HepG2 (cell line): ENCODE data around the gene CTSW. TPM values are rescaled to one million over a fixed set of nuclear protein-coding genes. Genes with fewer than 3 reads are reported as not detected.

Experiments used
- FOXC1 ChIP-seq: sonication (generic); formaldehyde crosslinking; IDR thresholded peaks from 2 replicates; pipeline ENCODE4 v1.8.0; 2022; ENCODE audit warnings: mild to moderate bottlenecking, missing genetic modification reagents, borderline replicate concordance
- FOXM1 ChIP-seq: sonication (generic); formaldehyde crosslinking; IDR thresholded peaks from 2 replicates; pipeline ENCODE4 v1.5.0; 2020; ENCODE audit warnings: missing genetic modification reagents
- ISL2 ChIP-seq: sonication (generic); formaldehyde crosslinking; IDR thresholded peaks from 2 replicates; pipeline ENCODE4 v1.5.0; 2020; ENCODE audit warnings: missing genetic modification reagents
- KAT7 ChIP-seq: IDR thresholded peaks from 2 replicates; pipeline ENCODE4 v1.6.1; 2018; ENCODE audit warnings: borderline replicate concordance, missing compliant biosample characterization
- NRL ChIP-seq: sonication (generic); formaldehyde crosslinking; IDR thresholded peaks from 2 replicates; pipeline ENCODE4 v1.5.0; 2020; ENCODE audit warnings: missing genetic modification reagents, mild to moderate bottlenecking, moderate library complexity, borderline replicate concordance
- PAF1 ChIP-seq: IDR thresholded peaks from 2 replicates; pipeline ENCODE4 v1.6.1; 2016; ENCODE audit warnings: missing genetic modification reagents, missing compliant biosample characterization
- SOX6 ChIP-seq, 2 experiments: fragments of 450-650 bp in 1 of 2; sonication (generic) in 1 of 2; formaldehyde crosslinking in 1 of 2; IDR thresholded peaks; 2 replicates each; pipeline versions ENCODE4 v1.4.0 to v1.6.1; 2017 to 2020; ENCODE audit warnings: antibody characterized with exemption in 1 of 2, mild to moderate bottlenecking in 1 of 2, missing genetic modification reagents in 1 of 2
- TARDBP ChIP-seq: sonication (generic); formaldehyde crosslinking; IDR thresholded peaks from 2 replicates; pipeline ENCODE4 v1.8.0; 2022; ENCODE audit warnings: mild to moderate bottlenecking, missing genetic modification reagents
- ZFP41 ChIP-seq: sonication (generic); formaldehyde crosslinking; IDR thresholded peaks from 2 replicates; pipeline ENCODE4 v1.4.0; 2020; ENCODE audit warnings: mild to moderate bottlenecking, missing genetic modification reagents, borderline replicate concordance
- ZNF562 ChIP-seq: sonication (generic); formaldehyde crosslinking; IDR thresholded peaks from 2 replicates; pipeline ENCODE4 v1.8.0; 2022; ENCODE audit warnings: missing genetic modification reagents, borderline replicate concordance
- ZNF780A ChIP-seq: sonication (generic); formaldehyde crosslinking; IDR thresholded peaks from 2 replicates; pipeline ENCODE4 v1.8.0; 2022; ENCODE audit warnings: mild to moderate bottlenecking, missing genetic modification reagents, moderate library complexity
- ZNF878 ChIP-seq: sonication (generic); formaldehyde crosslinking; IDR thresholded peaks from 2 replicates; pipeline ENCODE4 v1.8.1; 2023; ENCODE audit warnings: mild to moderate bottlenecking, missing genetic modification reagents, moderate library complexity
- polyA plus RNA-seq, 8 experiments: library from polyadenylated mRNA; depleted of rRNA in 3 of 8; stranded (reverse) in 7 of 8; unstranded in 1 of 8; fragments of >200 nt; fragmentation: Illumina TruSeq in 4 of 8; extraction: Trizol in 4 of 8; gene quantifications; 2 replicates each; pipeline versions ENCODE4 v1.2.1 to v1.2.3, GENCODE V29; 2011 to 2016; ENCODE audit warnings: low read depth in 4 of 8, missing spikeins in 1 of 8, mixed read lengths in 1 of 8; ENCODE audit not compliant: insufficient read depth in 1 of 8
- total RNA-seq, 5 experiments: library from RNA; depleted of rRNA; stranded (reverse); fragments of >200 nt; fragmentation: Illumina TruSeq; extraction: Trizol; gene quantifications; 2 replicates each; pipeline ENCODE4 v1.2.3, GENCODE V29; 2016; ENCODE audit warnings: low read depth in 1 of 5
- TF ChIP-seq, protein P1 (sequence below): sonication (generic); formaldehyde crosslinking; IDR thresholded peaks from one replicate; pipeline ENCODE4 v1.5.1; 2020; ENCODE audit warnings: mild to moderate bottlenecking, missing genetic modification reagents; ENCODE audit errors: not compliant biosample characterization
- TF ChIP-seq, protein P2 (sequence below): sonication (generic); formaldehyde crosslinking; IDR thresholded peaks from 2 replicates; pipeline ENCODE4 v1.5.0; 2020; ENCODE audit warnings: missing genetic modification reagents
- TF ChIP-seq, protein P3 (sequence below): sonication (generic); formaldehyde crosslinking; IDR thresholded peaks from 2 replicates; pipeline ENCODE4 v1.8.0; 2022; ENCODE audit warnings: missing genetic modification reagents, mild to moderate bottlenecking, borderline replicate concordance
- TF ChIP-seq, protein P4 (sequence below): sonication (generic); formaldehyde crosslinking; IDR thresholded peaks from 2 replicates; pipeline ENCODE4 v1.8.0; 2022; ENCODE audit warnings: missing genetic modification reagents, mild to moderate bottlenecking, inconsistent platforms, borderline replicate concordance

The CTSW gene
- total and polyA plus RNA-seq, 2 of the 13 experiments (the other 11 are each of a cell fraction or from before 2014, with no cell fraction given), result 0.09 TPM; not detected in 1

DNA sequence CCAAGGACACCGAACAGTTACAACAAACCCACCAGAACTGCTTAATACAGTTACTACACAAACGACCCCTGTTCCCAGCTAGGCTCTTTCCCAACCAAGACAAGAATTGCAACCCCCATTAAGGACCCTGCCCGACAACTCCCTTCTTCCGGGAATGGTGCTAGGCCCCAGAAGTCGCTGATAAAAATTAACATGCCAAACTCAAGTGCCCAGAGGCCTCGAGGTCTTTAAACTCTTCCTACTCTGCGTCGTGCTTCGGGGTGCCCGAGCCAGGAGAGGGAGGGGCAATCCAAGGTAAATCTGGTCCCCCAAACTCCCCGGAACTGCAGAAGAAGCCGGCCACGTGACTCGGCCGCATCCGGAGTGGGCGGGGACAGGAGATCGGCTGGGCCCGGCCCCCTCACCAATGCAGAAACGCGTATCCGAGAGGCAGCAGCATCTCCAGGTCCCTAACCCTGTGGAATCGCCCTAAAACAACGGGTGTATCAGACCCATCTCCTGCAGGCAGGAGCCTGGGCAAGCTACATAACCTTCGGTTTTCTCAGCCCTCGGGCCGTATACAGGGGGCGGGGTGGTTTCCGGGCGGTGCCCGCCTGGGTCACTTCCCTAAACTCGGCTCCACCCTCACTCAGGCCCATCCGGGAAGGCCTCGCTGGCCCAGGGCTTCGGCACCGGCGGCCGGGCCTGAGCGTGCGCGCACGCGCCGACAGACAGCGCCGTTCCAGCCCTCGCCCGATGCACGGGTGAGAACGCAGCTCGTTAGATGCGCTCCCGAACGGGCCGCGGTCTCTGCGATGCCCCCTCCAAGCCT is 22.7 kb upstream of the CTSW start (continued):
- TF ChIP-seq, protein P1, sequence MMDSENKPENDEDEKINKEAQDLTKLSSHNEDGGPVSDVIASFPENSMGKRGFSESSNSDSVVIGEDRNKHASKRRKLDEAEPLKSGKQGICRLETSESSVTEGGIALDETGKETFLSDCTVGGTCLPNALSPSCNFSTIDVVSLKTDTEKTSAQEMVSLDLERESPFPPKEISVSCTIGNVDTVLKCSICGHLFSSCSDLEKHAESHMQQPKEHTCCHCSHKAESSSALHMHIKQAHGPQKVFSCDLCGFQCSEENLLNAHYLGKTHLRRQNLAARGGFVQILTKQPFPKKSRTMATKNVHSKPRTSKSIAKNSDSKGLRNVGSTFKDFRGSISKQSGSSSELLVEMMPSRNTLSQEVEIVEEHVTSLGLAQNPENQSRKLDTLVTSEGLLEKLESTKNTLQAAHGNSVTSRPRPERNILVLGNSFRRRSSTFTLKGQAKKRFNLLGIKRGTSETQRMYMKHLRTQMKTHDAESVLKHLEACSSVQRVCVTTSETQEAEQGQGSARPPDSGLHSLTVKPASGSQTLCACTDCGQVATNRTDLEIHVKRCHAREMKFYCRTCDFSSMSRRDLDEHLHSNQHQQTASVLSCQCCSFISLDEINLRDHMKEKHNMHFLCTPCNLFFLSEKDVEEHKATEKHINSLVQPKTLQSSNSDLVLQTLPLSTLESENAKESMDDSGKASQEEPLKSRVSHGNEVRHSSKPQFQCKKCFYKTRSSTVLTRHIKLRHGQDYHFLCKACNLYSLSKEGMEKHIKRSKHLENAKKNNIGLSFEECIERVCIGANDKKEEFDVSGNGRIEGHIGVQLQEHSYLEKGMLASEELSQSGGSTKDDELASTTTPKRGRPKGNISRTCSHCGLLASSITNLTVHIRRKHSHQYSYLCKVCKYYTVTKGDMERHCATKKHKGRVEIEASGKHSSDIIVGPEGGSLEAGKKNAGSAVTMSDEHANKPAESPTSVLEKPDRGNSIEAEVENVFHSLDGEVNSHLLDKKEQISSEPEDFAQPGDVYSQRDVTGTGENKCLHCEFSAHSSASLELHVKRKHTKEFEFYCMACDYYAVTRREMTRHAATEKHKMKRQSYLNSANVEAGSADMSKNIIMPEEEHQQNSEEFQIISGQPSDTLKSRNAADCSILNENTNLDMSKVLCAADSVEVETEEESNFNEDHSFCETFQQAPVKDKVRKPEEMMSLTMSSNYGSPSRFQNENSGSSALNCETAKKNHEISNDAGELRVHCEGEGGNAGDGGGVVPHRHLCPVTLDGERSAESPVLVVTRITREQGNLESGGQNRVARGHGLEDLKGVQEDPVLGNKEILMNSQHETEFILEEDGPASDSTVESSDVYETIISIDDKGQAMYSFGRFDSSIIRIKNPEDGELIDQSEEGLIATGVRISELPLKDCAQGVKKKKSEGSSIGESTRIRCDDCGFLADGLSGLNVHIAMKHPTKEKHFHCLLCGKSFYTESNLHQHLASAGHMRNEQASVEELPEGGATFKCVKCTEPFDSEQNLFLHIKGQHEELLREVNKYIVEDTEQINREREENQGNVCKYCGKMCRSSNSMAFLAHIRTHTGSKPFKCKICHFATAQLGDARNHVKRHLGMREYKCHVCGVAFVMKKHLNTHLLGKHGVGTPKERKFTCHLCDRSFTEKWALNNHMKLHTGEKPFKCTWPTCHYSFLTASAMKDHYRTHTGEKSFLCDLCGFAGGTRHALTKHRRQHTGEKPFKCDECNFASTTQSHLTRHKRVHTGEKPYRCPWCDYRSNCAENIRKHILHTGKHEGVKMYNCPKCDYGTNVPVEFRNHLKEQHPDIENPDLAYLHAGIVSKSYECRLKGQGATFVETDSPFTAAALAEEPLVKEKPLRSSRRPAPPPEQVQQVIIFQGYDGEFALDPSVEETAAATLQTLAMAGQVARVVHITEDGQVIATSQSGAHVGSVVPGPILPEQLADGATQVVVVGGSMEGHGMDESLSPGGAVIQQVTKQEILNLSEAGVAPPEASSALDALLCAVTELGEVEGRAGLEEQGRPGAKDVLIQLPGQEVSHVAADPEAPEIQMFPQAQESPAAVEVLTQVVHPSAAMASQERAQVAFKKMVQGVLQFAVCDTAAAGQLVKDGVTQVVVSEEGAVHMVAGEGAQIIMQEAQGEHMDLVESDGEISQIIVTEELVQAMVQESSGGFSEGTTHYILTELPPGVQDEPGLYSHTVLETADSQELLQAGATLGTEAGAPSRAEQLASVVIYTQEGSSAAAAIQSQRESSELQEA, result peak; percentile 55
- TF ChIP-seq ZNF780A (CRISPR knock-in tag) (no peak), TARDBP (CRISPR knock-in tag) (no peak), FOXM1 (no peak), NRL (CRISPR knock-in tag) (peak; percentile 70; the same call in 1 of the 2 replicates), ISL2 (CRISPR knock-in tag) (0 out of 2 replicates have a peak, but pooled peaks have one; percentile 17), SOX6 (IDR thresholded peaks at IDR 0.05) (no peak), SOX6 (CRISPR knock-in tag; IDR thresholded peaks at IDR 0.05) (0 out of 2 replicates have a peak, but pooled peaks have one; percentile 26), FOXC1 (CRISPR knock-in tag) (no peak), PAF1 (CRISPR knock-in tag) (no peak), ZNF878 (0 out of 2 replicates have a peak, but pooled peaks have one; percentile 32), ZNF562 (CRISPR knock-in tag) (no peak), KAT7 (peak; percentile 71; the same call in 1 of the 2 replicates), ZFP41 (CRISPR knock-in tag) (no peak)
- TF ChIP-seq, protein P2, sequence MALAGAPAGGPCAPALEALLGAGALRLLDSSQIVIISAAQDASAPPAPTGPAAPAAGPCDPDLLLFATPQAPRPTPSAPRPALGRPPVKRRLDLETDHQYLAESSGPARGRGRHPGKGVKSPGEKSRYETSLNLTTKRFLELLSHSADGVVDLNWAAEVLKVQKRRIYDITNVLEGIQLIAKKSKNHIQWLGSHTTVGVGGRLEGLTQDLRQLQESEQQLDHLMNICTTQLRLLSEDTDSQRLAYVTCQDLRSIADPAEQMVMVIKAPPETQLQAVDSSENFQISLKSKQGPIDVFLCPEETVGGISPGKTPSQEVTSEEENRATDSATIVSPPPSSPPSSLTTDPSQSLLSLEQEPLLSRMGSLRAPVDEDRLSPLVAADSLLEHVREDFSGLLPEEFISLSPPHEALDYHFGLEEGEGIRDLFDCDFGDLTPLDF (CRISPR knock-in tag), result peak; percentile 15; the same call in 1 of the 2 replicates
- TF ChIP-seq, protein P3, sequence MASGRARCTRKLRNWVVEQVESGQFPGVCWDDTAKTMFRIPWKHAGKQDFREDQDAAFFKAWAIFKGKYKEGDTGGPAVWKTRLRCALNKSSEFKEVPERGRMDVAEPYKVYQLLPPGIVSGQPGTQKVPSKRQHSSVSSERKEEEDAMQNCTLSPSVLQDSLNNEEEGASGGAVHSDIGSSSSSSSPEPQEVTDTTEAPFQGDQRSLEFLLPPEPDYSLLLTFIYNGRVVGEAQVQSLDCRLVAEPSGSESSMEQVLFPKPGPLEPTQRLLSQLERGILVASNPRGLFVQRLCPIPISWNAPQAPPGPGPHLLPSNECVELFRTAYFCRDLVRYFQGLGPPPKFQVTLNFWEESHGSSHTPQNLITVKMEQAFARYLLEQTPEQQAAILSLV, result no peak
- TF ChIP-seq, protein P4, sequence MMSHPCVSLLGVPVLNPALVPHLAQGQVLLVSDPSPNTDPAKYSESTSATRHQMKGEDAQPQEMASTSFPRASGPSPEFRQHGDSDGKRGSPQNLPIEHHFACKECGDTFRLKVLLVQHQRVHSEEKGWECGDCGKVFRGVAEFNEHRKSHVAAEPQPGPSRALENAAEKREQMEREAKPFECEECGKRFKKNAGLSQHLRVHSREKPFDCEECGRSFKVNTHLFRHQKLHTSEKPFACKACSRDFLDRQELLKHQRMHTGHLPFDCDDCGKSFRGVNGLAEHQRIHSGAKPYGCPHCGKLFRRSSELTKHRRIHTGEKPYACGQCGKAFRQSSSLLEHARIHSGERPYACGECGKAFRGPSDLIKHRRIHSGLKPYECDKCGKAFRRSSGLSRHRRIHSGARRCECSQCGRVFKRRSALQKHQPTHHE (CRISPR knock-in tag), result peak; percentile 50; the same call in 1 of the 2 replicates
